ENCODE results near the gene HS3ST3B1. TPM values are rescaled to one million over a fixed set of nuclear protein-coding genes. Genes with fewer than 3 reads are reported as not detected.

Gene HS3ST3B1
- total and polyA plus RNA-seq, 2 of the 4 experiments (the other 2 are of a cell fraction): 3.1 to 4.3 TPM

- no peak for TF ChIP-seq RCOR1 (IDR thresholded peaks at IDR 0.05; ENCODE audit: insufficient replicate concordance, low read length)
These were observed 18.0 kb downstream of the HS3ST3B1 start (continued) for GRCh38 chr17:14318918-14319205.

DNA sequence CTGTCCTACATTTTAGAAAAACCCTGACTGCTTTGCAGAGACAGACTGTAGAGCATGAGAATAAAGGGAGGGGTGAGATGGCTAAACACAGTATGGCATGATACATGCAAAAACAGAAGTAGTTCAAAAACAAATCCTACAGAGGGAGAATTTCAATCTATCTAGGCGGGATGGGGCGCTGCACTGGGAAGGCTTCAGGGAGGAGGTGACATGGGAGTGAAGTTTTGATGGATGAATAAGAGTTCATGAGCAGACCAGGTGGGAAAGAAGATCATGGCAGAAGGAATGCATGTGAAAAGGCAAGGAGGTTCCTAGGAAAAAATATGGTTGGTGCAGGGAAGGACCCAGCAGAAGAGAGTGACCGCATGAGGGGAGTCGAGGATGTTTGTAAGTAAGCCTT is 19.2 kb downstream of the HS3ST3B1 start:
- Histone ChIP-seq H3K9me1 (ENCODE audit: insufficient read depth, low read length) (peaks cover 21% of the 10 kb centered on the region; the same call in 1 of the 2 replicates), H3K4me1 (ENCODE audit: control insufficient read depth, insufficient read depth, low read length) (peaks cover 16% of the 10 kb centered on the region), H3K56ac (ENCODE audit: extremely low read depth, insufficient read depth, low read length) (no peak overlapping the region), H3K36me3 (ENCODE audit: control insufficient read depth, insufficient read depth, low read length) (peaks cover 2% of the 10 kb centered on the region; the same call in 1 of the 2 replicates), H3K18ac (ENCODE audit: low read depth, low read length) (no peak overlapping the region), H2AK9ac (replicated peaks; ENCODE audit: low read depth, low read length, poor library complexity) (no peak overlapping the region), H4K8ac (ENCODE audit: low read depth in 2 of 2, low read length in 2 of 2) (no peak overlapping the region), H3K27ac (ENCODE audit: insufficient read depth, low read length) (no peak overlapping the region), H3K14ac (replicated peaks; ENCODE audit: low read depth, low read length) (no peak overlapping the region), H3K27me3 (ENCODE audit: control insufficient read depth, insufficient read depth, low read length) (no peaks in the 10 kb centered on the region), H2AK5ac (ENCODE audit: low read depth, low read length) (no peak overlapping the region), H3K79me1 (ENCODE audit: low read depth in 1 of 2, low read length in 2 of 2) (peaks cover 37 to 89% of the 10 kb centered on the region in 2 experiments), H4K91ac (ENCODE audit: insufficient read depth, low read depth, low read length) (no peak overlapping the region), H4K5ac (ENCODE audit: low read depth, low read length) (no peak overlapping the region), H3K4me3 (ENCODE audit: insufficient read depth, low read depth, low read length) (no peak overlapping the region), H2BK5ac (ENCODE audit: low read depth, low read length, poor library complexity, severe bottlenecking) (no peak overlapping the region), H2BK120ac (ENCODE audit: low read depth, low read length) (no peak overlapping the region), H3K9me3 (ENCODE audit: control insufficient read depth, insufficient read depth, low read length) (no peaks in the 10 kb centered on the region), H2BK20ac (ENCODE audit: low read depth, low read length) (no peak overlapping the region), H3K4ac (ENCODE audit: low read depth, low read length) (no peak overlapping the region), H4K20me1 (ENCODE audit: insufficient read depth, low read length) (peaks cover 64% of the 10 kb centered on the region), H3K9ac (ENCODE audit: low read depth, low read length) (no peak overlapping the region), H2AFZ (replicated peaks; ENCODE audit: low read length, poor library complexity) (no peak overlapping the region), H3K4me2 (ENCODE audit: low read depth, low read length) (no peak overlapping the region), H2BK15ac (ENCODE audit: low read depth, low read length) (no peak overlapping the region), H3K23ac (ENCODE audit: low read depth, low read length) (no peak overlapping the region)
- DNase-seq (no peak), ATAC-seq (ENCODE audit: low read depth) (no peak)
- TF ChIP-seq MXI1 (IDR thresholded peaks at IDR 0.05; ENCODE audit: borderline replicate concordance, low read depth, low read length) (no peak), CEBPB (IDR thresholded peaks at IDR 0.05; ENCODE audit: low read depth, low read length) (no peak), CHD1 (IDR thresholded peaks at IDR 0.05; ENCODE audit: low read depth, low read length) (no peak), USF2 (IDR thresholded peaks at IDR 0.05; ENCODE audit: low read depth, low read length) (no peak), SMC3 (IDR thresholded peaks at IDR 0.05; ENCODE audit: low read depth, low read length) (no peak), ELK1 (IDR thresholded peaks at IDR 0.05; ENCODE audit: borderline replicate concordance, low read depth, low read length) (no peak), BHLHE40 (IDR thresholded peaks at IDR 0.05; ENCODE audit: low read depth, low read length) (no peak), POLR2A (IDR thresholded peaks at IDR 0.05; ENCODE audit: low read depth, low read length) (no peak), MAFK (IDR thresholded peaks at IDR 0.05; ENCODE audit: low read depth, low read length) (no peak), NFE2L2 (IDR thresholded peaks at IDR 0.05; ENCODE audit: low read depth, low read length) (no peak)
- in situ Hi-C loops (cut with MboI; ENCODE audit: low sequenced_read_pairs): no loop called here
- CTCF ChIA-PET: no interaction called here
- no TSS peak for BruUV-seq (replicated peaks)
- 80% methylated on average over 3 of the region's 4 CpGs; no CpG with 5 or more reads in 1 of the 2 experiments for WGBS, 2 experiments (ENCODE audit: extremely low coverage in 2 of 2, insufficient read length in 1 of 2)
- POLR2A ChIA-PET (ENCODE audit: unreplicated experiment): no interaction called here
- dilution Hi-C loops (cut with HindIII; ENCODE audit: low sequenced_read_pairs, unreplicated experiment): no loop called here
- intact Hi-C loops (cut with micrococcal nuclease): no loop called here
